PC-9 (cell line): Measurements from ENCODE around the gene EIF2S3.

Experiments
- EZH2 ChIP-seq: fragments of 200-600 bp; sonication (generic); IDR thresholded peaks from 2 replicates; pipeline ENCODE4 v1.8.0; 2017; ENCODE audit warnings: antibody characterized with exemption, low read depth
- TF ChIP-seq, protein P1 (sequence below): fragments of 200-600 bp; sonication (generic); conservative IDR thresholded peaks from 2 replicates; pipeline ENCODE4 v1.6.1; 2017; ENCODE audit warnings: mixed run types, antibody characterized with exemption, mild to moderate bottlenecking, moderate library complexity

DNA sequence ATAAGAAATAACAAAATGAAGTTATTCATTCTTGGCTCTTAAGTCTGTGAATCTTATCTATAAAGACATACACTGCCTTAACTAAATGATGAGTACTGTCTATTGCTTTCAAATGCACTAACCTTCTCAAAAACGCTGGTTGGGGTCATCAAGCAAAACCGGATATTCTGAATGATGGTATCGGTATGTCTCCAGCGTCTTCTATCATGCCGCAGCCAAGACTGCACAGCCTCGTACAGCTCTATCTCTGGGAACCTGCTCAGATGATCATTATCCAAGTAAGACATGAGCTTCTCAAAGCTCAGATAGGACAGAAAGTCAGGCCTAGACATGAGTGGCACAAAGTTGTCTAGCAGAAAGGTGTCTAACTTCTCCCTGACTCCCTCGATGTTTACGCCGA lies 48.9 kb upstream of the EIF2S3 start:
- TF ChIP-seq, protein P1, sequence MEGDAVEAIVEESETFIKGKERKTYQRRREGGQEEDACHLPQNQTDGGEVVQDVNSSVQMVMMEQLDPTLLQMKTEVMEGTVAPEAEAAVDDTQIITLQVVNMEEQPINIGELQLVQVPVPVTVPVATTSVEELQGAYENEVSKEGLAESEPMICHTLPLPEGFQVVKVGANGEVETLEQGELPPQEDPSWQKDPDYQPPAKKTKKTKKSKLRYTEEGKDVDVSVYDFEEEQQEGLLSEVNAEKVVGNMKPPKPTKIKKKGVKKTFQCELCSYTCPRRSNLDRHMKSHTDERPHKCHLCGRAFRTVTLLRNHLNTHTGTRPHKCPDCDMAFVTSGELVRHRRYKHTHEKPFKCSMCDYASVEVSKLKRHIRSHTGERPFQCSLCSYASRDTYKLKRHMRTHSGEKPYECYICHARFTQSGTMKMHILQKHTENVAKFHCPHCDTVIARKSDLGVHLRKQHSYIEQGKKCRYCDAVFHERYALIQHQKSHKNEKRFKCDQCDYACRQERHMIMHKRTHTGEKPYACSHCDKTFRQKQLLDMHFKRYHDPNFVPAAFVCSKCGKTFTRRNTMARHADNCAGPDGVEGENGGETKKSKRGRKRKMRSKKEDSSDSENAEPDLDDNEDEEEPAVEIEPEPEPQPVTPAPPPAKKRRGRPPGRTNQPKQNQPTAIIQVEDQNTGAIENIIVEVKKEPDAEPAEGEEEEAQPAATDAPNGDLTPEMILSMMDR: no peak
- TF ChIP-seq EZH2: no peak
